Lower leg skin (tissue), 3 donors: ENCODE results near the gene LMF1.

Source experiments
- POLR2A ChIP-seq, 2 donors: fragments of 450-650 bp; IDR thresholded peaks; one replicate each; pipeline ENCODE4 v1.6.1; 2016 to 2017; ENCODE audit warnings: antibody characterized with exemption in 2 of 2, mild to moderate bottlenecking in 1 of 2, moderate library complexity in 1 of 2
- TF ChIP-seq, protein P1 (sequence below), 3 donors: fragments of 450-650 bp; IDR thresholded peaks; one replicate each; pipeline ENCODE4 v1.5.1; 2016; ENCODE audit warnings: antibody characterized with exemption in 3 of 3, mild to moderate bottlenecking in 3 of 3, moderate library complexity in 2 of 3

DNA sequence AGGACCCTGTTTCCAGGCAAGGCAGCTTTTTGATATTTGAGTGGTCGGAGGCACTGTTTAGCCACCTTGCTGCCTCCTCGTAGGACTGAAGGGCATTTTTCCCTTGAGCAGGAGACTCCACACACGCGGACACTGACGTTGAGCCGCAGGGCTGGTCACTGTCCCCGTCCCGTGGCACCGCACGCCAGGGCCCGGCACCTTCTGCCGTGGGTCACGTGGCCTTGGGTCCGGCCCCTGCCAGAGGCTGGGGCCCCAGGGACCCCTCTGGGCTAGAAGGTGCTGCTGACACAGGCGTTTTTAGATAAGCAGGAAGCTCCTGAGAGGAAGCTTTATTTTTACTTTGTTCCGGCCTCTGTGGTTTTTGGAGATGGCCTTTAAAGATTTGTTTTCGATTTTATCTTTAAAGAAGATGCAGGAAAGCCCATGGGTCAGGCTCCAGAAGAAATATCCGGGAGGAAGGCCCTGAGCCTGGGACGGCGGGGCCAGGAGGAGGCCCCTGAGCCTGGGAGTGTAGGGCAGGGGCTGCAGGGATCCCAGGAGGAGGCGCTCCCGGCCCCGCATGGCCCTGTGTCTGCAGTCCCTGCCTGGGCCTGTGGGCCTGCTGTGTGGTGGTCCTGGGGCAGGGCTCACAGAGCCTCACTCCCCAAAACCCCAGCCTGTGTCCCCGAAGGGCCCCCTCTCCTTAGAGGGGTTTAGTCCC lies 139.8 kb downstream of the LMF1 start:
- no peak for TF ChIP-seq POLR2A (IDR thresholded peaks at IDR 0.05)
- TF ChIP-seq, protein P1, sequence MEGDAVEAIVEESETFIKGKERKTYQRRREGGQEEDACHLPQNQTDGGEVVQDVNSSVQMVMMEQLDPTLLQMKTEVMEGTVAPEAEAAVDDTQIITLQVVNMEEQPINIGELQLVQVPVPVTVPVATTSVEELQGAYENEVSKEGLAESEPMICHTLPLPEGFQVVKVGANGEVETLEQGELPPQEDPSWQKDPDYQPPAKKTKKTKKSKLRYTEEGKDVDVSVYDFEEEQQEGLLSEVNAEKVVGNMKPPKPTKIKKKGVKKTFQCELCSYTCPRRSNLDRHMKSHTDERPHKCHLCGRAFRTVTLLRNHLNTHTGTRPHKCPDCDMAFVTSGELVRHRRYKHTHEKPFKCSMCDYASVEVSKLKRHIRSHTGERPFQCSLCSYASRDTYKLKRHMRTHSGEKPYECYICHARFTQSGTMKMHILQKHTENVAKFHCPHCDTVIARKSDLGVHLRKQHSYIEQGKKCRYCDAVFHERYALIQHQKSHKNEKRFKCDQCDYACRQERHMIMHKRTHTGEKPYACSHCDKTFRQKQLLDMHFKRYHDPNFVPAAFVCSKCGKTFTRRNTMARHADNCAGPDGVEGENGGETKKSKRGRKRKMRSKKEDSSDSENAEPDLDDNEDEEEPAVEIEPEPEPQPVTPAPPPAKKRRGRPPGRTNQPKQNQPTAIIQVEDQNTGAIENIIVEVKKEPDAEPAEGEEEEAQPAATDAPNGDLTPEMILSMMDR (IDR thresholded peaks at IDR 0.05), result no peak
